GM18517 (cell line): Measurements from ENCODE around the gene PMM2.
"Not testable (repeated sequence)": the region's sequence is repeated elsewhere in the genome, so short reads cannot be mapped to it uniquely, and the experiment has no call there.

Experiments used
- ATAC-seq: cut with Tn5 transposase; IDR thresholded peaks from one replicate; pipeline ENCODE4 v1.9.1; 2021; ENCODE audit warnings: mild to moderate bottlenecking, moderate library complexity; ENCODE audit not compliant: unreplicated experiment

Gene PMM2

GRCh38 chr16:8816967-8817655, 19.5 kb downstream of the PMM2 start:
- no peak for ATAC-seq

GRCh38 chr16:8818504-8819270, 21.0 kb downstream of the PMM2 start:
- ATAC-seq, result no peak

DNA sequence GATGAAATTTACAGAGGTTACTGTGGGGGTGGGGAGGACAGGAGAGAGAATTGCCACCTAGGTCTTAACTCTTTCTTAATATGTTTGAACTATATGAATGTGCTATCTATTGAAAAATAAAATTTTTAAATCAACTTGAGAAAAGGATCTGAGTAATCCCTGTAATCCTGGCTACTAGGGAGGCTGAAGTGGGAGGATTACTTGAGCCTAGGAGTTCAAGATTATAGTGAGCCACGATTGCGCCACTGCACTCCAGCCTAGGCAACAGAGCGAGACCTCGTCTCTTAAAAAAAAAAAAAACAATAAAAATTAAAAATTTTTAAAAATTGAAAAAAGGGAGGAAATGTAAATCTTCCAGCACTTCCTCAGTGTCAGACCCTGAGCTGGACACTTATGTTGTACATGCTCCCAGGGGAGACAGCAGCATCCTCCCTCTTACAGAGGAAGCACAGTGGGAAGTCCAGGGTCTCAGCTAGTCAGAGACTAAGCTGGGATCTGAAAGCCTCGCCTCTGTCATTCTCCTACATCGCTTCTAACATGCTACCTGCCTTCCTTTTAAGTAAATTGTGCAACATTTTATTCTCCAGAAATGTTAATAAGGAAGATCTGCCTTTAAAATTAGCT, 21.9 kb downstream of the PMM2 start:
- ATAC-seq, result no peak

DNA sequence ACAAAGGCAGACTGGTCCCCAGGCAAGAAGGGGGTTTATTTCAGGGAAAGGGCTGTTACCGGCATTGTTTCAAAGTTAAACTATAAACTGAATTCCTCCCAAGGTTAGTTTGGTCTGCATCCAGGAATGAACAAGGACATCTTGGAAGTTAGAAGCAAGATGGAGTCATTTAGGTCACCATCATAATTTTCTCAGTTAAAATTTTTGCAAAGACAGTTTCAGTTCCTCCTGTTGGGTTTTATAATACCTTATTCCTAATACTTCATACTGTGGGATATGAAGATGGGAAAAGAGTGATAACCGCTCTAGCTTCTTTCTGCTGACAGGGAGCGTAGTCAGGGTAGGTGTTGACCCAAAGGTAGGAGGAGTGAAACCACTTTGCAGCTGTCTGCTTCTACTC, 24.8 kb downstream of the PMM2 start:
- no peak for ATAC-seq

DNA sequence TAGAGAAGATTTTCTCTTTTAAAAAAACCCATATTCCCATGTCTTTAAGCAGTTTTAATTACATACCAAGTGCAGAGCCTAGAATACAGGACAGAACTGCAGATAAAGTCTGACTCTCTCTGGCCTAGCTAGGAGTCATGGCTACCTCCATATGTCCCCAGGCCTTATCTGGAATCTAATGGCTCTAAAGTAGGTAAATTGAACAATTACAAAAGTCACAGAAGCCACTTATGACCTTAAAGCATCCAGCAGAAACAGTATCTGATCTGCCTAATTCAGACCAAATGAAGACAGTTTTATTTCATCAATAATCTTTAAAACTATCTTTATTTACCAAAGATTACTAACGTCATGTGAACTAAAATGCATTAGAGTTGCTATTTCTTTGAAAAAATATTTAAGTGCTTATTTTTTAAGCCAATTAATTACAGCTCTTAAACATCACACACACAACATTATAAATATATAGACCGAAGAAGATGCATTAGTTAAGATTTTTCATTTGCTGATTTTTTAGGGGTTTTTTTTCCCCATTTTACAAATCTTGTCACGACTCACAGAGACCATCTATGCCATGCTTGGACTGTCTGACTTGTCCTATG, 28.7 kb downstream of the PMM2 start:
- no peak for ATAC-seq

- no peak for ATAC-seq
Observed at GRCh38 chr16:8828541-8829165, 31.0 kb downstream of the PMM2 start.

- no peak for ATAC-seq
Observed at GRCh38 chr16:8831450-8831849, 33.8 kb downstream of the PMM2 start.

GRCh38 chr16:8831871-8832716, 34.5 kb downstream of the PMM2 start:
- no peak for ATAC-seq

- no peak for ATAC-seq
Observed at GRCh38 chr16:8832717-8833105, 35.1 kb downstream of the PMM2 start.

- not testable (repeated sequence) for ATAC-seq
Observed at GRCh38 chr16:8836797-8837196, 39.2 kb downstream of the PMM2 start.

DNA sequence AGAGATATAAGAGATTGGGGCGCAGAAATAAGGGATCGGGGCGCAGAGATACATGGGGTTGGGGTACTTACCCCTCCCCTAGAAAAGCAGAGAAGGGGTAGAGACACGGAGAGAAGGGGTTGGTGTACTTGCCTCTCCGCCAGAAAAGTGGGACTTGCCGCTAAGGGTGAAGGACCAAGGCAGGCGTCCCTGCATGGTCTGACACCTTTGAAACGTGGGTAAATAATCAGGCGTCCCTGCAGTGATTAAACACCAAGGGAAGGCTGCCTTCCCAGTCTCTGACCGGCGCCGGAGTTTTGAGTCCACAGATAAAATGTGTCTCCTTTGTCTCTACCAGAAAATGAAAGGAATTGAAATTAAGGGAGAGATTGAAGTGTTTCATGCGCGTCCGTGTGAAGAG, 40.0 kb downstream of the PMM2 start:
- ATAC-seq, result not testable (repeated sequence)

GRCh38 chr16:8842016-8842415, 44.4 kb downstream of the PMM2 start:
- ATAC-seq, result not testable (repeated sequence)

DNA sequence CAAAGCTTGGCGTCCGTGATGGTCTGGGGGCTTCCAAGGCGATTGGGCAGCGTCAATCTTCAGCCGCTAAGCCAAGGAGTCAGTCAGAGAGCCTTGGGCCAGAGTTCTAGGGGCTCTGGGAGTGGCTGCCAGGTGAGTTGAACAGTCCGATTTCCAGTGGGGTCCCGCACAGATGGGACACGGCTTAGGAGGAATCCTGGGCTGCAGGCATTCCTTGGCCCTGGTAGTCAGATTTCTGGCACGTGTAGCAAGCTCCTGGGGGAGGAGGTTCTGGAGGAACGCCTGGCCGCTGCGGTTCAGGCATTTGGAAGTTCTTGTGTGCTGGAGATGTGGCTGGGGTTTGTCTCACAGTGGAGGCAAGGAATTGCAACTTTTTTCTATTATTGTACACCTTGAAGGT, 45.7 kb downstream of the PMM2 start:
- ATAC-seq, result not testable (repeated sequence)

DNA sequence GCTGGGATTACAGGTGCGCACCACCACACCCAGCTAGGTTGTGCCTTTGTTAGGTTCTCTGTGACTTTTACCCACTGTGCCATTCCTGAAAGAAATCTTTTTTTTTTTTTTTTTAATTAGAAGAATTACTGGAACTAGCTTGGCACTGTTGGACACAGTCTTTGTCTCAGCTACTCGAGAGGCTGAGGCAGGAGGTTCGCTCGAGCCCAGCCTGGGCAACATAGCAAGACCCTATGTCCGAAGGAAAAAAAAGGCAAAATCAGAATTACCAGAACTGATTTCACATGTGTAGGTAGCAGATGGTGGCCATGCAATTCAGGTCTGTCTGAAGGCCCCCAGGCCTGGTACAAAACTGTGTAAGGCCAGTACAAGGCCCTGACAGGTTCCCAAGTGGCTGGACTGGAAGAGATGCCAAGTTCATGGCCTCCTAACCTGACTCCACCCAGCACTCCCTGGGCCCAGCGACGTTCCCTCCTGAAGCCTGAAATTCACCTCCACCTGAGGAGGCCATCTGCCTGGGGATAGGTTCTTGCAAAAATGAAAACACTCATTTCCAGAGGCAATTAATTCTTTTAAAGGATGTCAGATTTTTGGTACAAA, 48.2 kb downstream of the PMM2 start:
- no peak for ATAC-seq

DNA sequence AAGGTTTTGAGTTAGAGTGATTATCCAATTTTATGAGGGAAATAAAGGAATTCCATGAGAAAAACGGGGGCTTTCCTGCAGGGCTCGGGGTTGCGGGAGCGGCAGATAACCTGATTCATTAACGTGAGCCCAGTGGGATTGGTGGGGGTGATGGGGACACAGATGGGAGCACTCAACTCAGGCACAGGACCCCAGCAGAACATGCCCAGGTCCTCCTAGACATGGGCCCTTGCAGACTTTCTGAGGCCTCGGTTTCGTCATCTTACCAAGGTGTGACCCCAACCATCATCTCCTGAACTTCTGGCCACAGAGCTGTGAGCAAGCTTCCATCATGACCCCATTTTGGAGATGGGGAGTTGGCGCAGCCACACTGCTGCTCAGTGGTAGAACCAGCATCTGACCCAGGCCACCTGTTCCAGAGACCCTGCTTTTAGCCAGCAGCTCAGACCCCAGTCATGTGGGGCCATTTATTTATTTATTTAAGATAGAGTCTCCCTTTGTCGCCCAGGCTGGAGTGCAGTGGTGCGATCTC, 48.8 kb downstream of the PMM2 start:
- no peak for ATAC-seq

- ATAC-seq, result no peak
Observed at GRCh38 chr16:8847145-8847544, 49.5 kb downstream of the PMM2 start.

- ATAC-seq, result no peak
Observed at GRCh38 chr16:8847623-8848022, 50.0 kb downstream of the PMM2 start.

DNA sequence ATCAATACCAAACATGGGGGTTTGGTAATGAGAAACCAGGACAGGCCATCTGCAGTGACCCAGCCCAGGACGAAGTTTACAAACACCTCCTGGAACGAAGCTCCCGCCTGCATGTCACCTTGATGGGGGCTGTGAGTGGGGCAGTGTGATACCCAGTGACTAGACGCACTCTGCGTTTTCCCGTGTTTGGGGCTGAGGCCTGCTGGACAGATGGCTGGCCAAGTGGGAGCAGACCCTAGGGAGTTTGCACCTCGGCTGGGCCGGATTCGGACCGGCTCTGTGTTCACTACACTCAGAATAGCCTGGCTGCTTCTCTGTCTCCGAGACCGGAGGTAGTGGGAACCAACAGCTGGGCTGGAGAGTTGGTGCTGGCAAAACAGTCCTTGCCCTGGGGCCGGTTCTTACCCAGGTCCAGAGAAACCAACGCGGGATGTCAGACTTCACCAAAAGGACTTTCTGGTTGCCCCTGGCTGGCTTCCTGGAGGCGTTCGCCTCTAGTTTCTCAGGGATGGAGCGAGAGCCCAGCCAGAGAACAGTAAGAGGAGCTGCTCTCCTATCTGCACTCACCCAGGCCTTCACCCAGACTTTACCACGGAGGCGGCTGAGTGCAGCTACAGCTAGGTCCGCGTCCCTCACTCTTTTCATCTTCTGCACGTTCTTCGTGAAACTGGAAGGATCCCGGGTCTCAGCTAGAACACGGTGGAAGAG, 50.7 kb downstream of the PMM2 start:
- no peak for ATAC-seq

- ATAC-seq, result no peak
Observed at GRCh38 chr16:8848939-8849391, 51.3 kb downstream of the PMM2 start.
